ENCODE data around the gene FANCF.

FANCF gene

DNA sequence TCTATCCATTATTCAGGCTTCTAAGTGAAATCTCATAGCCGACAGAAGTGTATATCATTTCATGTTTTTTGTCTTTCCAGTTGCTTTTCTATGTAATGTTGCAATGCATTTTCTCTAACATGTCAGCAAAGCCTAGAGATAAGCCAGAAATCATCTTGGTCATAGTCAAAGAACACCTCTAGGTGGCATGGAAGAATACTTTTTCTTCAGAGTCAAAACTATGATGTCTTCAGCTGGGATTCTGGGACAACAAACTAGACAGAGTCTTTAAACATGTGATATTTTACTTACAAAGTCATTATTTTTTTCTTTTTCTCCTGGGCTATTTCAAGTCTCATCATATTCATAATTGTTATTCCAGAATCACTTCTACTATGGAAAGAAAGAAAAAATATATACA lies 45.2 kb upstream of the FANCF start:
- H3K9me3 ChIP-seq (ENCODE audit: insufficient read depth, low read length, severe bottlenecking) = no peaks in the 10 kb centered on the region
- H4K20me1 ChIP-seq (ENCODE audit: insufficient read depth, low read length) = no peaks in the 10 kb centered on the region
- no peak for DNase-seq
- peaks cover 5% of the 10 kb centered on the region; the same call in 1 of the 2 replicates for H3K79me2 ChIP-seq (ENCODE audit: insufficient read depth, low read length)
- no peaks in the 10 kb centered on the region for H3K36me3 ChIP-seq (ENCODE audit: insufficient read depth, low read length)
- no peak overlapping the region; the same call in 1 of the 2 replicates for H2AFZ ChIP-seq (ENCODE audit: low read depth, low read length)
- no peak overlapping the region for H3K27ac ChIP-seq (ENCODE audit: low read length)
- no peak overlapping the region for H3K9ac ChIP-seq (ENCODE audit: low read depth, low read length)
- H3K27me3 ChIP-seq (ENCODE audit: insufficient read depth, low read length, poor library complexity) = peaks cover 38% of the 10 kb centered on the region
- TF ChIP-seq, protein P1, sequence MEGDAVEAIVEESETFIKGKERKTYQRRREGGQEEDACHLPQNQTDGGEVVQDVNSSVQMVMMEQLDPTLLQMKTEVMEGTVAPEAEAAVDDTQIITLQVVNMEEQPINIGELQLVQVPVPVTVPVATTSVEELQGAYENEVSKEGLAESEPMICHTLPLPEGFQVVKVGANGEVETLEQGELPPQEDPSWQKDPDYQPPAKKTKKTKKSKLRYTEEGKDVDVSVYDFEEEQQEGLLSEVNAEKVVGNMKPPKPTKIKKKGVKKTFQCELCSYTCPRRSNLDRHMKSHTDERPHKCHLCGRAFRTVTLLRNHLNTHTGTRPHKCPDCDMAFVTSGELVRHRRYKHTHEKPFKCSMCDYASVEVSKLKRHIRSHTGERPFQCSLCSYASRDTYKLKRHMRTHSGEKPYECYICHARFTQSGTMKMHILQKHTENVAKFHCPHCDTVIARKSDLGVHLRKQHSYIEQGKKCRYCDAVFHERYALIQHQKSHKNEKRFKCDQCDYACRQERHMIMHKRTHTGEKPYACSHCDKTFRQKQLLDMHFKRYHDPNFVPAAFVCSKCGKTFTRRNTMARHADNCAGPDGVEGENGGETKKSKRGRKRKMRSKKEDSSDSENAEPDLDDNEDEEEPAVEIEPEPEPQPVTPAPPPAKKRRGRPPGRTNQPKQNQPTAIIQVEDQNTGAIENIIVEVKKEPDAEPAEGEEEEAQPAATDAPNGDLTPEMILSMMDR (IDR thresholded peaks at IDR 0.05; ENCODE audit: borderline replicate concordance, extremely low read depth, low read length, poor library complexity, severe bottlenecking) = peak; percentile 48
- no peak for TF ChIP-seq EZH2 (IDR thresholded peaks at IDR 0.05; ENCODE audit: borderline replicate concordance, low read depth, low read length, severe bottlenecking)
- H3K4me2 ChIP-seq (ENCODE audit: insufficient read depth, low read length) = no peak overlapping the region
- peaks cover 32% of the 10 kb centered on the region for H3K4me1 ChIP-seq (ENCODE audit: insufficient read depth, low read length)
- no peak for ATAC-seq (ENCODE audit: insufficient read depth, low read depth)
- no peak overlapping the region for H3K4me3 ChIP-seq (ENCODE audit: low read depth in 1 of 2, low read length in 2 of 2)

DNA sequence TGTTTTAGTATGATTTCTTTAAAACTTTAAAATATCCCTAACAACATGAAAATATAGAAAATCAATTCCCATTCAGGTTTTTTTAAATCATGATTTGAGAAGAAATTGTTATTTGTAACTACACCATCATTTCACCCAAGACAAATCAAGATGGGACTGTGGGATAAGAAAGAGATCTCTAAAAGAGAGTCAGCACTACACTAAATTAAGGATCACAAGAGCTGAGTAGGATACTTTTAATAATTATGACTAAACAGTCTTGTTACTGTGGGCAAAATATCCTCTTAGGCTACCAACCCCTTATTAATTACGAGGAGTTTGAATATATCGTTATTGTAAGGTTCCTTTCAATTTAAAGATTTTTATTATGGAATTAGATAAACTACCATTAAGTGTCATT lies 43.7 kb upstream of the FANCF start:
- Histone ChIP-seq H3K9me3 (ENCODE audit: insufficient read depth, low read length, severe bottlenecking) (no peaks in the 10 kb centered on the region), H3K79me2 (ENCODE audit: insufficient read depth, low read length) (peaks cover 5% of the 10 kb centered on the region; the same call in 1 of the 2 replicates), H3K4me2 (ENCODE audit: insufficient read depth, low read length) (no peak overlapping the region), H3K4me1 (ENCODE audit: insufficient read depth, low read length) (peaks cover 40% of the 10 kb centered on the region), H2AFZ (ENCODE audit: low read depth, low read length) (no peak overlapping the region), H4K20me1 (ENCODE audit: insufficient read depth, low read length) (no peaks in the 10 kb centered on the region), H3K36me3 (ENCODE audit: insufficient read depth, low read length) (no peaks in the 10 kb centered on the region), H3K27ac (ENCODE audit: low read length) (no peak overlapping the region), H3K4me3 (ENCODE audit: low read depth in 1 of 2, low read length in 2 of 2) (no peak overlapping the region), H3K27me3 (ENCODE audit: insufficient read depth, low read length, poor library complexity) (peaks cover 40% of the 10 kb centered on the region), H3K9ac (ENCODE audit: low read depth, low read length) (no peak overlapping the region)
- no peak for TF ChIP-seq EZH2 (IDR thresholded peaks at IDR 0.05; ENCODE audit: borderline replicate concordance, low read depth, low read length, severe bottlenecking)
- TF ChIP-seq, protein P1 (IDR thresholded peaks at IDR 0.05; ENCODE audit: borderline replicate concordance, extremely low read depth, low read length, poor library complexity, severe bottlenecking) = no peak
- DNase-seq (no peak), ATAC-seq (ENCODE audit: insufficient read depth, low read depth) (no peak)

DNA sequence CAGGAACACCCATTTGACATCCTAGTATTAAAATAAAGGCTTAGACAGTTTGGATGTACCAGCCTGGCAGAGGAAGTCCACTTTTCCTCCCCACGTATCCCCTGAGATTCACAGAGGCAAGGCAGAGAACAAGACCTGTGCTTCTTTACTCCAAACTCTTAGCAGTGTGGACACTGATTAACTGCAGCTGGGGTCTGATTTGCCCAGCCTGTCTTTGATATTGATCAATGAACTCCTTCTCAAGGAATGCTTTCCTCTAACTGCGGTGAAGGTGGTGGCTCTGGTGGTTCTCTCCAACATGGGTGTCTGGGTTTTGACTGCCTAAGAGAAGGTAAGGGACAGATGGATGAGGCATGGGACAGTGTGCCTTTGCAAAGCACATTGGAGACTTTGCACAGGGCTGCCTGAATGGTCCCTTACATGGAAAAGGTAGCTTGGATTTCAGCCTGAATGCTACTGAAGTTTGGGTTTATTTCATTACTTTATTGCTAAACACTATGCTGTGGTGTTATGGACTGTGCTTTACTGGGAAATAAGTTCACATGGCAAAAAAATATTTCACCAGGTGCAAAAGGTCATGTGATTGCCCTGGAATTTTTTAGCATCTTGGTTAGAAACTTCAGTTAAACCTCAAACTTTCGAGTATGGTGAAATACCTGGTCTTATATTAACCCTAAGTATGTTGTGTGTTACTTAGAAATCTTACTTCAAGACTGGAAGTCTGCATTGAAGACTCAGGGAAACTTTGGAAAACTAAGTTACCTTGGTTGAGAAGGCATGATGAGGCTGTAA lies 42.6 kb upstream of the FANCF start:
- Histone ChIP-seq H2AFZ (ENCODE audit: low read depth, low read length) (no peak overlapping the region), H3K27me3 (ENCODE audit: insufficient read depth, low read length, poor library complexity) (peaks cover 40% of the 10 kb centered on the region), H3K79me2 (ENCODE audit: insufficient read depth, low read length) (peaks cover 5% of the 10 kb centered on the region; the same call in 1 of the 2 replicates), H4K20me1 (ENCODE audit: insufficient read depth, low read length) (no peaks in the 10 kb centered on the region), H3K4me2 (ENCODE audit: insufficient read depth, low read length) (peak overlapping the region; percentile 52), H3K9me3 (ENCODE audit: insufficient read depth, low read length, severe bottlenecking) (no peaks in the 10 kb centered on the region), H3K36me3 (ENCODE audit: insufficient read depth, low read length) (no peaks in the 10 kb centered on the region), H3K9ac (ENCODE audit: low read depth, low read length) (peak overlapping the region; percentile 53), H3K27ac (ENCODE audit: low read length) (peak overlapping the region; percentile 81), H3K4me3 (ENCODE audit: low read depth in 1 of 2, low read length in 2 of 2) (peak overlapping the region in 1 of 2 experiments; percentile 43; a peak in 2 of 4 replicates), H3K4me1 (ENCODE audit: insufficient read depth, low read length) (peaks cover 40% of the 10 kb centered on the region)
- peak; percentile 32; the same call in 1 of the 3 replicates for ATAC-seq (ENCODE audit: insufficient read depth, low read depth)
- TF ChIP-seq, protein P1 (IDR thresholded peaks at IDR 0.05; ENCODE audit: borderline replicate concordance, extremely low read depth, low read length, poor library complexity, severe bottlenecking) = no peak
- no peak for TF ChIP-seq EZH2 (IDR thresholded peaks at IDR 0.05; ENCODE audit: borderline replicate concordance, low read depth, low read length, severe bottlenecking)
- no peak for DNase-seq
